GM12801 (cell line): ENCODE results near the gene PLSCR3.

Experiments used
- TF ChIP-seq, protein P1 (sequence below): IDR thresholded peaks from one replicate; pipeline ENCODE4 v1.5.1; 2011; ENCODE audit warnings: control low read depth; ENCODE audit not compliant: insufficient read length; ENCODE audit errors: extremely low read depth

The PLSCR3 gene

DNA sequence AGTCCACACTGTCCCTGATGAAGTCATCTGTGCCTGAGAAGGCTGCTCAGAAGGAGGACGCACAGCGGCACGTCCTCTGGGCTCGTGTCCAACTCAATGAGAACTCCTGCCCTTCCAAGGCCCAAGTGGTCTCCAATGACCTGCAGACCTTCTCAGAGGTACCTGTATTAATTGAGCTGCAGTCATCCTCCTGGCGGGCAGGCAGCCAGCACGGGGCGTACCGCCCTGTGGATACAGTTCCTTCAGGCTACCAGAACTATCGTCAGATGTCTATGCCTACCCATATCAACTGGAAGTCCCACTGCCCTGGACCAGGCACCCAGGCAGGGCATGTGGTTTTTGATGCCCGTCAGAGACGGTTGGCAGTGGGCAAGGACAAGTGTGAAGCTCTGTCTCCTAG is 38.0 kb upstream of the PLSCR3 start:
- TF ChIP-seq, protein P1, sequence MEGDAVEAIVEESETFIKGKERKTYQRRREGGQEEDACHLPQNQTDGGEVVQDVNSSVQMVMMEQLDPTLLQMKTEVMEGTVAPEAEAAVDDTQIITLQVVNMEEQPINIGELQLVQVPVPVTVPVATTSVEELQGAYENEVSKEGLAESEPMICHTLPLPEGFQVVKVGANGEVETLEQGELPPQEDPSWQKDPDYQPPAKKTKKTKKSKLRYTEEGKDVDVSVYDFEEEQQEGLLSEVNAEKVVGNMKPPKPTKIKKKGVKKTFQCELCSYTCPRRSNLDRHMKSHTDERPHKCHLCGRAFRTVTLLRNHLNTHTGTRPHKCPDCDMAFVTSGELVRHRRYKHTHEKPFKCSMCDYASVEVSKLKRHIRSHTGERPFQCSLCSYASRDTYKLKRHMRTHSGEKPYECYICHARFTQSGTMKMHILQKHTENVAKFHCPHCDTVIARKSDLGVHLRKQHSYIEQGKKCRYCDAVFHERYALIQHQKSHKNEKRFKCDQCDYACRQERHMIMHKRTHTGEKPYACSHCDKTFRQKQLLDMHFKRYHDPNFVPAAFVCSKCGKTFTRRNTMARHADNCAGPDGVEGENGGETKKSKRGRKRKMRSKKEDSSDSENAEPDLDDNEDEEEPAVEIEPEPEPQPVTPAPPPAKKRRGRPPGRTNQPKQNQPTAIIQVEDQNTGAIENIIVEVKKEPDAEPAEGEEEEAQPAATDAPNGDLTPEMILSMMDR, result no peak

DNA sequence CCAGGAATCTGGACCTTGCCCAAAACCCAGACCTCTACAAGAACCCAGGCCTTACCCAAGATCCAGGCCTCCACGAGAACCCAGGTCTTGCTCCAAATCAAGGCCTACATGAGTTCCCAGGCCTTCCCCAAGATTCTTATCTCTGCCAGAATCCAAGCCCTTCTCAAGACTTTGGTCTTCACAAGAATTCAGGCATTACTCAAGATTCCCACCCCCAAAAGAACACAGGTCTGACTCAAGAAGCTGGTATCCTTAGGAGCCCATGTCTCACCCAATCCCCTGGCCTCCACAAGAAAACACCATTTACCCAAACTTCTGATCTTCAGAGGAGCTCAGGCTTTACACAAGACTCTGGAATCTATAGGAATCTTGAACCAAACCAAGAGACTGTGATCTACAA is 36.9 kb upstream of the PLSCR3 start:
- TF ChIP-seq, protein P1, result no peak

DNA sequence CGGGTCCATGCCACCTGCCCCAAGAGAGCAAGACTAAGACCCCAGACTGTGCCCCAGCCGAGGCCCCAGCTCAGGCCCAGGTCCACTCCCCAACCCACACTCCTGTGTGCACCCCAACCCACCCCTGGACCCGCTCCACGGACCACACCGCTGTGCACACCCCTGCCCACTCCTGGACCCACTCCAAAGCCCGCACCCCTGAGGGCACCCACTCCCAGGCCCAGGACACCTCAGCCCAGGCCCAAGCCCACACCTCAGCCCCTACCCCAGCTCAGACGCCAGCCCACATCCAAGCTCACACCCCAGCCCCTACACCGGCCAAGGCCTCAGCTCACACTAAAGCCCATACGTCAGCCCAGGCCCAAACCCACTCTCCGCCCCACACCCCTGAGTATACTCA is 35.4 kb upstream of the PLSCR3 start:
- TF ChIP-seq, protein P1, result no peak

DNA sequence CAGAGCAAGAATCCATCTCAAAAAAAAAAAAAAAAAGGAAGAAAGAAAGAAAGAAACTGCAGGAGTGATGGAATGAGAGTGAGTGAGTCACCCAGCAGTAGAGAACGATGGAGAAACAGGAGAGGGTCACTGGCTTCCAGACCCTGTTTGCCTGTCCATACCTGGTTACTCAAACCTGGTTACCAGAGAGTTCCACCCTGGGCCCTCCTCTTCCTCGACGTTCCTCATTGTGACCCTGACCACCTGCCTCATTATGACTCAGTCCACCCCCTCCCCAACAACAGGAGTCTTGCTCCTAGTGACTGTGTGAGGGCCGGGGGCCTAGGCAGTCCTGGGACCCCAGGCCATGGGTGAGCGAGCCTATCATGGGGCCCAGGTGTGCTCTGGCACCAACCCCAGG is 34.2 kb upstream of the PLSCR3 start, which contains the start of gene SPEM3:
SPEM3 (plus strand) TSS at position 301 of the 400 bp plus-strand sequence; CDS start at position 347, 46 bp downstream.
- TF ChIP-seq, protein P1, result no peak

DNA sequence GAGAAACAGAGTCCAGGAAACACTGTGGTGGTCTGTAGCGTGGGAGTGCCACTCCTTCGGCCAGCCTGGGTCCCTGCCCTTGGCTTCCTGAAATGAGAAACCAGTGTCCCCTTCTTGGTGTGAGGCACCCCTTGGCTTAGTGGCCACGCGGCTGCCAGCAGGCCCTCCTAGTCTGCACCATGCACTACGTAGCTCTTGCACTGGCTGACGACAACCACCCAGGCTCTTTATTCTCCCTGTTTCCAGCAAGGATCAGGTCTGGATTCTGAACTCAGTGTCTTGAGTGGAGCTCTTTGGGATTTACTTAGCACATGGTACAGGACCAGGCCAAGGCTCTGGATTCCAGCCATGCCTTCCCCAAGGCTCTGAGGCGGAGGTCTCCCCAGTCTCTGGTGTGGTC is 33.2 kb upstream of the PLSCR3 start:
- TF ChIP-seq, protein P1, result no peak

DNA sequence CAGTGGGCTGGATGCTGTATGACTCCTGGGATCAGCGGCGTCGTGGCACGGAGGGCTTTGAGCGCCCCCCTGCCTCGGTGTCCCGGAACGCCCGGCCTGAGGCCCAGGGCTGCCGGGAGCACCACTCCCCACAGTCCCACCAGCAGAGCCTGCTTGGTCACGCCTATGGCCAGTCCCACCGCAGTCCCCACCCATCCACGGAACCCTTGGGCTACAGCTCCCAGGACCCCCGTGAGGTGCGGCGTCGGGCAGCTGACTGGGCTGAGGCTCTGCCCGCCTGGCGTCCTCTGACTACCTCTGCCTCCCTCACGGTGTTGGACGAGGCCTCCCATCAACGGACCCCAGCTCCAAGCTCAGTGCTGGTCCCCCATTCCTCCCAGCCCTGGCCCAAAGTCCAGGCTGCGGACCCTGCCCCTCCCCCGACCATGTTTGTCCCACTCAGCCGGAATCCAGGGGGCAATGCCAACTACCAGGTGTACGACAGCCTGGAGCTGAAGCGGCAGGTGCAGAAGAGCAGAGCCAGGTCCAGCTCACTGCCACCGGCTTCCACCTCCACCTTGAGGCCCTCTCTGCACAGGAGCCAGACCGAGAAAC is 32.7 kb upstream of the PLSCR3 start:
- TF ChIP-seq, protein P1, result no peak

DNA sequence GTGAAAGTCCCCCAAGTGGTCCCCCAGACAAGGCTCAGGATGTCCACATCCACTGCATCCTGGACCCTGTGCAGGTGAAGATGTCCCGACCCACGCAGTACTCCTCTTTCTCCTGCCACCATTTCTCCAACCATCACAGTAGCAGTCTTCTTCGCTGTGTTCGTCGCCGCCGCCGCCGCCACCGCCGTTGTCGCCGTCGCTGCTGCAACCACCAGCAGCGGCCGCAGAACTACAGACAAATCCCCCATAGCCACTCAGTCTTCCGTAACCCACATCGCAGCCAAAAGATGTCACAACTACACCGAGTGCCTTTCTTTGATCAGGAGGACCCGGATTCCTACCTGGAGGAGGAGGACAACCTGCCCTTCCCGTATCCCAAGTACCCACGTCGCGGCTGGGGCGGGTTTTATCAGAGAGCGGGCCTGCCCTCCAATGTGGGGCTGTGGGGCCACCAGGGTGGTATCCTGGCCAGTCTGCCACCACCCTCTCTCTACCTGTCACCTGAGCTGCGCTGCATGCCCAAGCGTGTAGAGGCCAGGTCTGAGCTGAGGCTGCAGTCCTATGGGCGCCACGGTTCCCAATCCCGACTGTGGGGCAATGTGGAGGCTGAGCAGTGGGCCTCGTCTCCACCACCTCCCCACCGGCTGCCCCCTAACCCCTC is 32.0 kb upstream of the PLSCR3 start:
- TF ChIP-seq, protein P1, result no peak
